Cardiac muscle cell (in vitro differentiated cells and primary cell): ENCODE results near the gene C3orf18. TPM values are rescaled to one million over a fixed set of nuclear protein-coding genes. Genes with fewer than 3 reads are reported as not detected.

Experiments used
- DNase-seq, 2 donors: peaks; one replicate each; pipeline versions ENCODE4 v3.0.0 to v3.0.0-alpha.2; 2010 to 2017; ENCODE audit warnings: low read depth in 1 of 2, low spot score in 1 of 2
- H3K27ac ChIP-seq: fragments of 200-600 bp; sonication (generic); 2 replicates; pipeline ENCODE4 v1.5.1; 2016
- H3K27me3 ChIP-seq: fragments of 200-600 bp; sonication (generic); 2 replicates; pipeline ENCODE4 v1.6.0; 2016; ENCODE audit warnings: control low read depth
- H3K36me3 ChIP-seq: fragments of 200-600 bp; sonication (generic); 2 replicates; pipeline ENCODE4 v1.5.1; 2016; ENCODE audit warnings: control low read depth
- H3K4me1 ChIP-seq: fragments of 200-600 bp; sonication (generic); 2 replicates; pipeline ENCODE4 v1.8.1; 2017; ENCODE audit warnings: low read depth, mild to moderate bottlenecking, mixed run types
- H3K4me3 ChIP-seq: fragments of 200-600 bp; sonication (generic); 2 replicates; pipeline ENCODE4 v1.5.1; 2016; ENCODE audit warnings: mild to moderate bottlenecking
- H3K9me3 ChIP-seq: fragments of 200-600 bp; sonication (generic); 2 replicates; pipeline ENCODE4 v1.5.1; 2017; ENCODE audit warnings: low read depth, mild to moderate bottlenecking, control low read depth
- polyA plus RNA-seq: library from polyadenylated mRNA; unstranded; fragments of >200 nt; fragmentation: Nextera tagmentation; extraction: Ambion mirVana; gene quantifications from 2 replicates; pipeline ENCODE4 v1.2.1, GENCODE V29; 2016
- total RNA-seq: library from RNA; depleted of rRNA; stranded (reverse); fragments of >200 nt; gene quantifications from 2 replicates; pipeline ENCODE4 v1.2.3, GENCODE V29; 2016
- TF ChIP-seq, protein P1 (sequence below): IDR thresholded peaks from 2 replicates; pipeline ENCODE4 v1.5.1; 2012; ENCODE audit warnings: low read depth, mild to moderate bottlenecking, low read length

Gene C3orf18
- total and polyA plus RNA-seq, 2 experiments from 2014 or later: 33.6 to 39.4 TPM

DNA sequence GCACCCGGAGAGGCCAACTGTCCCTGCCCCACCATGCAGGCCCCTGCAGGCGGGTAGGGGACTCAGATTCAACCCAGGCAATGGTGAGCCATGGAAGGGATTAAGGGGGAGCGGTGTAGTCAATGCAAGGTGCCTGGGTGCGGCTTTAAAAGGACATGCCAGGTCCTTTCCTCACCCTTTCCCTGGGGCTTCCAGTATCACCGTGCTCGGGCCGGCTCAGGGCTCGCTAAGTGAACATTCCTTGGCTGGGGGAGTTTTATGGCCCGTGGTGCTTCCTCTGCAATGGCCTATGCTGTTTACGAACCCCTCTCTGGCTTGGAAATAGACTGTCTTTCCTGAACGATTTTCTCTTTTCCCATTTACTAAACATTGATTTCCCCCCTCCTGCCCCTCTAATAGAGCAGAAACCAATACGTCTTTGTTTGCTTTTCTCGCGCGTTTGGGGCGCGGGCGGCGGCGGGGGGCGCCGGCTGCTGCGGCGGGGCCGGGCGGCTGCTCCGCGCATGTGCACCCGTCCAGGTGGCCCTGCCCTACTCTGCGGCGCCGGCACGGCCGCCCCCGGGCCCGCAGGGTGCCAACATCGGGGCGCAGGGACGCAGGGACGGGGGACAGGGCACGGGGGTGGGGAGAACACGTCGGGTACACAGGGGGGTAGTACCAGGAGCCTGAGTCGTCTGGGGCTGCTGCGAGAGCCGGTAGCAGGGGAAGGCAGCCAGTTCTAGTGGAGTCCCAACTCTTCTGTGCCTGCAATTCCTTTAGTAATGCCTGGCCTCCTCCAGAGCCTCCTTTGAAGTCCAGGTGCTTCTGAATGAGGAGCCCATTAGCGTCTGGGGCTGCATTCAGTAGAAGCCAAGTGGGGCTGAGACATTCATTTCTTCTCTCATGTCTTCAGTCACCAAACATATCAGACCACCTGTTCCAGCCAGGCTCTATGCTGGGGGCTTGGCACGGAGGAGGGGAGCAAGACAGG, 37.3 kb downstream of the C3orf18 start:
- Histone ChIP-seq H3K4me1 (no peaks in the 10 kb centered on the region), H3K9me3 (no peaks in the 10 kb centered on the region), H3K27ac (no peak overlapping the region), H3K36me3 (no peaks in the 10 kb centered on the region), H3K27me3 (peaks cover 30% of the 10 kb centered on the region), H3K4me3 (no peak overlapping the region)
- TF ChIP-seq, protein P1, sequence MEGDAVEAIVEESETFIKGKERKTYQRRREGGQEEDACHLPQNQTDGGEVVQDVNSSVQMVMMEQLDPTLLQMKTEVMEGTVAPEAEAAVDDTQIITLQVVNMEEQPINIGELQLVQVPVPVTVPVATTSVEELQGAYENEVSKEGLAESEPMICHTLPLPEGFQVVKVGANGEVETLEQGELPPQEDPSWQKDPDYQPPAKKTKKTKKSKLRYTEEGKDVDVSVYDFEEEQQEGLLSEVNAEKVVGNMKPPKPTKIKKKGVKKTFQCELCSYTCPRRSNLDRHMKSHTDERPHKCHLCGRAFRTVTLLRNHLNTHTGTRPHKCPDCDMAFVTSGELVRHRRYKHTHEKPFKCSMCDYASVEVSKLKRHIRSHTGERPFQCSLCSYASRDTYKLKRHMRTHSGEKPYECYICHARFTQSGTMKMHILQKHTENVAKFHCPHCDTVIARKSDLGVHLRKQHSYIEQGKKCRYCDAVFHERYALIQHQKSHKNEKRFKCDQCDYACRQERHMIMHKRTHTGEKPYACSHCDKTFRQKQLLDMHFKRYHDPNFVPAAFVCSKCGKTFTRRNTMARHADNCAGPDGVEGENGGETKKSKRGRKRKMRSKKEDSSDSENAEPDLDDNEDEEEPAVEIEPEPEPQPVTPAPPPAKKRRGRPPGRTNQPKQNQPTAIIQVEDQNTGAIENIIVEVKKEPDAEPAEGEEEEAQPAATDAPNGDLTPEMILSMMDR: no peak
- no peak for DNase-seq

DNA sequence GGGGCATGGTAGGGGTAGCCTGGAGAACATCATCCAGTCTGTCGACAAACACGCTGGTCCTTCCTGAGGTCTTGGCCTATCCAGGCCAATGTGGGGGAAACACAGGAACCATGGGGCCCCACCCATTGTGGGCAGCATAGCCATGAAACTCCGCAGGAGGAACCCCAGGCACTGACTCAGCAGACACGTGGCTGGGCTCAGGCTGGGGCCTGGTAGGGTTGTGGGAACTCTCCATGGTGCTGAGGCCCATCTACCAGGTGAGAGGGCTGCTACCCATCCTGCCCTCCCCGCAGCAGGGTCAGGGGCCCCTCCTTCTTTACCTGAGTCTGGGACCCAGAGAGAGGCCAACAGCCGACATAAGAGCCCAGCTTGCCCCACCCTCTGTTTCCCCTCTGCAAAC, 41.6 kb downstream of the C3orf18 start:
- H3K36me3 ChIP-seq: no peaks in the 10 kb centered on the region
- H3K9me3 ChIP-seq: no peaks in the 10 kb centered on the region
- no peaks in the 10 kb centered on the region for H3K4me1 ChIP-seq
- H3K27ac ChIP-seq: no peak overlapping the region
- peaks cover 21% of the 10 kb centered on the region for H3K27me3 ChIP-seq
- TF ChIP-seq, protein P1: no peak
- no peak overlapping the region for H3K4me3 ChIP-seq
- DNase-seq: peak; percentile 57 to 89

- peaks cover 15% of the 10 kb centered on the region for H3K27me3 ChIP-seq
- H3K4me1 ChIP-seq: no peaks in the 10 kb centered on the region
- H3K27ac ChIP-seq: no peak overlapping the region
- TF ChIP-seq, protein P1: no peak
- H3K4me3 ChIP-seq: no peak overlapping the region
- no peak for DNase-seq
- no peaks in the 10 kb centered on the region for H3K9me3 ChIP-seq
- no peaks in the 10 kb centered on the region for H3K36me3 ChIP-seq
Observed at GRCh38 chr3:50525191-50525910, 42.2 kb downstream of the C3orf18 start.

GRCh38 chr3:50524746-50525145, 42.8 kb downstream of the C3orf18 start:
- Histone ChIP-seq H3K36me3 (no peaks in the 10 kb centered on the region), H3K27ac (no peak overlapping the region), H3K4me1 (no peaks in the 10 kb centered on the region), H3K27me3 (peaks cover 9% of the 10 kb centered on the region), H3K9me3 (no peaks in the 10 kb centered on the region), H3K4me3 (no peak overlapping the region)
- TF ChIP-seq, protein P1: no peak
- no peak for DNase-seq

GRCh38 chr3:50523279-50523811, 44.2 kb downstream of the C3orf18 start:
- TF ChIP-seq, protein P1: no peak
- H3K27ac ChIP-seq: no peak overlapping the region
- no peak overlapping the region for H3K4me3 ChIP-seq
- H3K36me3 ChIP-seq: no peaks in the 10 kb centered on the region
- no peak for DNase-seq
- H3K27me3 ChIP-seq: no peaks in the 10 kb centered on the region
- H3K9me3 ChIP-seq: no peaks in the 10 kb centered on the region
- H3K4me1 ChIP-seq: no peaks in the 10 kb centered on the region
